Activated CD4-positive, alpha-beta T cell treated with anti-CD3 and anti-CD28 coated beads for 24 hours (primary cell): ENCODE results near the gene HCN4.
"Not testable (repeated sequence)": the region's sequence is repeated elsewhere in the genome, so short reads cannot be mapped to it uniquely, and the experiment has no call there.

Experiments
- DNase-seq, 2 donors: peaks; one replicate each; pipeline ENCODE4 v3.0.0-alpha.2; 2020; ENCODE audit warnings: low read depth in 2 of 2

HCN4 gene

GRCh38 chr15:73326157-73326556 lies 42.6 kb downstream of the HCN4 start:
- DNase-seq = no peak

GRCh38 chr15:73325191-73325861 lies 43.4 kb downstream of the HCN4 start:
- no peak for DNase-seq

- DNase-seq = no peak
Measured at GRCh38 chr15:73324496-73325170, 44.1 kb downstream of the HCN4 start.

- DNase-seq = no peak
Measured at GRCh38 chr15:73323956-73324355, 44.8 kb downstream of the HCN4 start.

GRCh38 chr15:73323374-73323955 lies 45.3 kb downstream of the HCN4 start:
- no peak for DNase-seq

- DNase-seq = no peak
Measured at GRCh38 chr15:73322665-73323373, 45.9 kb downstream of the HCN4 start.

GRCh38 chr15:73321496-73322450 lies 47.0 kb downstream of the HCN4 start:
- no peak for DNase-seq

- no peak for DNase-seq
Measured at GRCh38 chr15:73320619-73321180, 48.1 kb downstream of the HCN4 start.

- DNase-seq = no peak
Measured at GRCh38 chr15:73319460-73320245, 49.1 kb downstream of the HCN4 start.

- no peak for DNase-seq
Measured at GRCh38 chr15:73318463-73319351, 50.1 kb downstream of the HCN4 start.

GRCh38 chr15:73317651-73318462 lies 50.9 kb downstream of the HCN4 start:
- no peak for DNase-seq

GRCh38 chr15:73313861-73314260 lies 54.9 kb downstream of the HCN4 start:
- DNase-seq = no peak

GRCh38 chr15:73308305-73308704 lies 60.5 kb downstream of the HCN4 start:
- DNase-seq = no peak

- DNase-seq = no peak
Measured at GRCh38 chr15:73305331-73306211, 63.2 kb downstream of the HCN4 start.

- DNase-seq = no peak
Measured at GRCh38 chr15:73303636-73304035, 65.1 kb downstream of the HCN4 start.

GRCh38 chr15:73300286-73300685 lies 68.5 kb downstream of the HCN4 start:
- DNase-seq = not testable (repeated sequence)

- DNase-seq = no peak
Measured at GRCh38 chr15:73298522-73299245, 70.1 kb downstream of the HCN4 start.
